Left lung (tissue), 10 donors: ENCODE measurements around the gene C10orf90. TPM values are rescaled to one million over a fixed set of nuclear protein-coding genes. Genes with fewer than 3 reads are reported as not detected.

Source experiments
- ATAC-seq: fragments of 200-7000 bp; cut with Tn5 transposase; one replicate; pipeline ENCODE4 v1.9.1; 2020; ENCODE audit warnings: moderate library complexity
- DNase-seq, 4 donors: peaks; one replicate each; pipeline ENCODE4 v3.0.0-alpha.2; 2013 to 2020
- H3K27ac ChIP-seq, 2 donors: fragments of 200-600 bp; sonication (generic) in 1 of 2; one replicate each; pipeline versions ENCODE4 v1.5.0 to v1.8.0; 2020 to 2021
- H3K27me3 ChIP-seq, 2 donors: fragments of 200-600 bp; sonication (generic) in 1 of 2; one replicate each; pipeline versions ENCODE4 v1.5.0 to v1.8.0; 2020 to 2021
- H3K36me3 ChIP-seq, 2 donors: fragments of 200-600 bp; sonication (generic) in 1 of 2; one replicate each; pipeline versions ENCODE4 v1.5.0 to v1.8.0; 2020 to 2021
- H3K4me1 ChIP-seq, 2 donors: fragments of 200-600 bp; one replicate each; pipeline ENCODE4 v1.8.0; 2021
- H3K4me3 ChIP-seq, 2 donors: fragments of 200-600 bp; sonication (generic) in 1 of 2; one replicate each; pipeline versions ENCODE4 v1.5.0 to v1.8.0; 2020 to 2021; ENCODE audit warnings: mild to moderate bottlenecking in 1 of 2
- H3K9me3 ChIP-seq, 2 donors: fragments of 200-600 bp; sonication (generic) in 1 of 2; one replicate each; pipeline versions ENCODE4 v1.5.0 to v1.8.0; 2020 to 2021
- intact Hi-C, 2 donors: fragments of 100-400 bp; cut with DNase I; formaldehyde crosslinking; loops; one replicate each; pipeline versions ENCODE4 v1.11.2 to v1.14.2; 2022
- polyA plus RNA-seq, 6 donors: library from polyadenylated mRNA; unstranded; fragments of 120-200 nt; gene quantifications; one replicate each; pipeline ENCODE4 v1.2.1, GENCODE V29; 2013; ENCODE audit not compliant: insufficient read length in 6 of 6
- total RNA-seq, 2 donors: library from RNA; stranded (reverse); fragmentation: NEBNext Ultra II Directional; extraction: Animal tissue kit (Norgen Biotek cat#: 25700); gene quantifications; one replicate each; pipeline ENCODE4 v1.2.1, GENCODE V29; 2021
- TF ChIP-seq, protein P1 (sequence below), 2 donors: fragments of 200-600 bp; sonication (generic) in 1 of 2; IDR thresholded peaks; one replicate each; pipeline versions ENCODE4 v1.5.0 to v1.8.0; 2021; ENCODE audit warnings: antibody characterized with exemption in 2 of 2
- donor health status: DM: no; HTN: yes; CAD: no.
- donor health status: DM: no; HTN: no; CAD: no.

C10orf90 gene
- total and polyA plus RNA-seq, 8 donors: 12.6 to 29.8 (median 20.5) TPM; not detected in 2

DNA sequence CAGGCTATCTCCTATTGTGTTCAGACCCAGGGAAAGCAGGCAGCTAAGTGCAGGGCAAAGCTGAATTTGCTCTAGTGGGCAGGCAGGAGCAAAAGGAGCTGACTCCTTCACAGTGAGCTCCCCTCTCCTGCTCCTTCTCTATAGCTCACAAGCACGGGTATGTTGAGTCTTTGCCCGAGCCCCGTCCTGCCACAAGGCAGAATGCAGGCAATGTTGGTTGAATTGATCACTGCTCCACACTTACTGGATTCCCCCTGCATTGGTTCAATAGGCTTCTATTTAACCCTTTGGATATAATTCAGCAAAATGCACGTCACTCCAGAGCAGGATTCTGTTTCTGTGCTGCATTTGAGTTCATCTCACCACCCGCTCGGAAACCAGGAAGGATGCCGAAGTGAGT is 16.2 kb upstream of the C10orf90 start:
- intact Hi-C loops: no loop called here
- no peaks in the 10 kb centered on the region for H3K4me1 ChIP-seq
- no peak overlapping the region for H3K4me3 ChIP-seq
- no peak overlapping the region for H3K27ac ChIP-seq
- ATAC-seq: no peak
- TF ChIP-seq, protein P1, sequence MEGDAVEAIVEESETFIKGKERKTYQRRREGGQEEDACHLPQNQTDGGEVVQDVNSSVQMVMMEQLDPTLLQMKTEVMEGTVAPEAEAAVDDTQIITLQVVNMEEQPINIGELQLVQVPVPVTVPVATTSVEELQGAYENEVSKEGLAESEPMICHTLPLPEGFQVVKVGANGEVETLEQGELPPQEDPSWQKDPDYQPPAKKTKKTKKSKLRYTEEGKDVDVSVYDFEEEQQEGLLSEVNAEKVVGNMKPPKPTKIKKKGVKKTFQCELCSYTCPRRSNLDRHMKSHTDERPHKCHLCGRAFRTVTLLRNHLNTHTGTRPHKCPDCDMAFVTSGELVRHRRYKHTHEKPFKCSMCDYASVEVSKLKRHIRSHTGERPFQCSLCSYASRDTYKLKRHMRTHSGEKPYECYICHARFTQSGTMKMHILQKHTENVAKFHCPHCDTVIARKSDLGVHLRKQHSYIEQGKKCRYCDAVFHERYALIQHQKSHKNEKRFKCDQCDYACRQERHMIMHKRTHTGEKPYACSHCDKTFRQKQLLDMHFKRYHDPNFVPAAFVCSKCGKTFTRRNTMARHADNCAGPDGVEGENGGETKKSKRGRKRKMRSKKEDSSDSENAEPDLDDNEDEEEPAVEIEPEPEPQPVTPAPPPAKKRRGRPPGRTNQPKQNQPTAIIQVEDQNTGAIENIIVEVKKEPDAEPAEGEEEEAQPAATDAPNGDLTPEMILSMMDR (IDR thresholded peaks at IDR 0.05): no peak
- no peaks in the 10 kb centered on the region for H3K27me3 ChIP-seq
- no peaks in the 10 kb centered on the region for H3K36me3 ChIP-seq
- peaks cover 0 to 2% of the 10 kb centered on the region in 2 donors for H3K9me3 ChIP-seq
- DNase-seq: no peak

DNA sequence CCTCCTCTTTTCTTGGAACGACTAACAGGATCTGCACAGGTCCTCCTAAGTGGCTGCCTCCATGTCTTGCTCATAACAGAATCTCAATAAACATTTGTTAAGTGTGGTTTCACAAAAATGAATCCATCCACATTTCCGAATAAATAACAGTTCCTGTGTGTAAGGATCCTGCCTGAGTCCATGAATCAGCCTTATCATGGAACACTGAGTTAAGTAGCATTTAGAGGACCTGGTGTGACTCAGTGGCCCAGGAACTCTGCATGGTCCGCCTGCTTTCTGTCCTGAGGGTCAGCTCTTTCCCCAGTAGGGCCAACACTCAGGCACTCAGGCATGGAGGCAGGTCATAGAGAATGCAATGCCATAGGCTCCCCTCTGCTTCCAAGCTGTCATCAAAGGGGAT is 15.8 kb upstream of the C10orf90 start:
- no peak overlapping the region for H3K27ac ChIP-seq
- no peaks in the 10 kb centered on the region for H3K27me3 ChIP-seq
- H3K4me1 ChIP-seq: no peaks in the 10 kb centered on the region
- H3K36me3 ChIP-seq: no peaks in the 10 kb centered on the region
- ATAC-seq: no peak
- TF ChIP-seq, protein P1 (IDR thresholded peaks at IDR 0.05): no peak
- H3K9me3 ChIP-seq: no peaks in the 10 kb centered on the region
- DNase-seq: no peak
- H3K4me3 ChIP-seq: no peak overlapping the region
- intact Hi-C loops: no loop called here

DNA sequence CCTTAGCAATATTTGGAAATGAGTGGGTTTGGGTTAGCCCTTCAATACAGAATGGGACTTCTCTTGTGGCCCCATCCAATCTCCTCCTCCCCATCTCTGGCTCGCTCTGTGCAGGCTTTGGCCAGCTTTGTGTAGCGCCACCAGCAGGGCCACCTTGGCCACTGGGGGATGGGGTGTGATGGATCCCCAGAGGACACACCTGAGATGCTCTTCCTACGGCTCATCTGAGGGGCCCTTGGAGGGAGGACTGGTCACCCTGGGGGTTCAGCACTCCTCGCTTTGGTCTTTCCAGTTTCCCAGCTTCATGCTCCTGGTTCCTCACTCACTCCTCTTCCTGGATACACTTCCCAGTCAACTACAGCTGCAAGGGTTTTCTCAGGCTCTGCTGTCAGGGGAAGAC is 15.3 kb upstream of the C10orf90 start:
- Histone ChIP-seq H3K9me3 (no peaks in the 10 kb centered on the region), H3K27me3 (no peaks in the 10 kb centered on the region), H3K27ac (no peak overlapping the region), H3K36me3 (no peaks in the 10 kb centered on the region), H3K4me1 (no peaks in the 10 kb centered on the region), H3K4me3 (no peak overlapping the region)
- ATAC-seq (no peak), DNase-seq (no peak)
- TF ChIP-seq, protein P1 (IDR thresholded peaks at IDR 0.05): no peak
- intact Hi-C loops: no loop called here

DNA sequence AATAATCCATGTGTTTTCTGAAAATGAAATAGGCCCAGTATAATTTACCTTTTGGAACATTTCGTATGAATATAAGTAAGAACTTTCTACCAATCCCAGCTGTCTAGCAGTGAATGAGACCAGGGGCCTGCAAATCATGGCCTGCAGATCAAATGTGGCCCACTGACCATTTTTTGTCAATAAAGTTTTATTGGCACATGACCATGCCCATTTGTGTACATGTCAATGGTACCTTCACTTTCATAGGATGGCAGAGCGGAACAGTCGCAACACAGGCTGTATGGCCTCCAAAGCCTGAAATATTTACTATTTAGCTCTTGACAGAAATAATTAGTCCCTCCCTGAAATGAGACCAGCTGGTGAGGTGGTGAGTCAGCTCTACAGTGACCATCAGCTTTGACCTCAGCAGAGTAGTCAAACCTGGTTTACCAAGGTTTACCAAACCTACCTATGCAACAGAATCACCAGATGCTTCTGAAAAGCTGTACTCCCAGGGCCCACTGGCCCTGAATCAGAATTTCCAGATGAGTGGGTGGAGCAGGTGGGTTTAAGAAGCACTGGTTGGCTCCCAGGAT is 13.8 kb upstream of the C10orf90 start:
- no peak for DNase-seq
- H3K4me3 ChIP-seq: no peak overlapping the region
- no peak for ATAC-seq
- H3K9me3 ChIP-seq: no peaks in the 10 kb centered on the region
- H3K27ac ChIP-seq: no peak overlapping the region
- TF ChIP-seq, protein P1 (IDR thresholded peaks at IDR 0.05): no peak
- intact Hi-C loops: no loop called here
- no peaks in the 10 kb centered on the region for H3K36me3 ChIP-seq
- H3K4me1 ChIP-seq: no peaks in the 10 kb centered on the region
- H3K27me3 ChIP-seq: no peaks in the 10 kb centered on the region

DNA sequence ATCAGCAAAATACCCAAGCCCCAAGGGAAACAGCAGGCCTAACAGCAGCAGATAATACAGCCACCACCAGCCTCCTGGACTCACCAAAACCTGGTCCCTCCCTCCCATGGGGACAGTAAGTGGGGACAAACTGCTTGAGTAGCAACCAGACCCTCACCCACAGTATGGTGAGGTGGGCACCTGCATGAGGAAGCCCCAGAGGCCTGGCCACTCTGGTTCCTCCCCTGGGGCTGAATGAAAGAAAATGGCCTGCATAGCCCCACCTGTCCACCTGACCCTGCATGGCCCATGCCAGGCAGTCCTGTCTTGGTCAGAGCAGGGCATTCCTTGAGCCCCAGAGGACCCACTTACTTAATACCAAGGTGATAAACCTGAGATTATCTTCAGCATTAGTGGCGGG is 13.0 kb upstream of the C10orf90 start:
- no peaks in the 10 kb centered on the region for H3K4me1 ChIP-seq
- no peak overlapping the region for H3K27ac ChIP-seq
- ATAC-seq (no peak), DNase-seq (no peak)
- no peaks in the 10 kb centered on the region for H3K9me3 ChIP-seq
- intact Hi-C loops: no loop called here
- TF ChIP-seq, protein P1 (IDR thresholded peaks at IDR 0.05): no peak
- H3K4me3 ChIP-seq: no peak overlapping the region
- no peaks in the 10 kb centered on the region for H3K36me3 ChIP-seq
- no peaks in the 10 kb centered on the region for H3K27me3 ChIP-seq
